ENCODE data around the gene GFOD2. TPM values are rescaled to one million over a fixed set of nuclear protein-coding genes. Genes with fewer than 3 reads are reported as not detected.

Gene GFOD2
- polyA plus RNA-seq, 1 donor: 6.4 TPM

GRCh38 chr16:67659675-67660563 is 59.2 kb downstream of the GFOD2 start, which contains the start of gene ACD:
TSS of gene ACD (minus strand) at chr16:67660260. CDS start at chr16:67660220, 40 bp downstream.
- H3K36me3 ChIP-seq (ENCODE audit: control insufficient read depth, insufficient read depth, low read length): peaks cover 19% of the 10 kb centered on the region
- peaks cover 11% of the 10 kb centered on the region for H3K27me3 ChIP-seq (ENCODE audit: control insufficient read depth, insufficient read depth, low read length)
- no peaks in the 10 kb centered on the region for H3K9me3 ChIP-seq (ENCODE audit: control insufficient read depth, low read depth, low read length)
- WGBS (ENCODE audit: insufficient coverage, low lambda C conversion rate): no CpG with 5 or more reads among the region's 83 CpGs
- H3K4me1 ChIP-seq (ENCODE audit: control insufficient read depth, insufficient read depth, low read length): peaks cover 17% of the 10 kb centered on the region
- H3K27ac ChIP-seq (ENCODE audit: low read length): peak within 1 kb of the TSS; percentile 89
- peak; percentile 89 to 91 for DNase-seq
- H3K4me3 ChIP-seq (ENCODE audit: low read length): peak within 1 kb of the TSS; percentile 93

GRCh38 chr16:67658849-67659674 is 60.1 kb downstream of the GFOD2 start:
- peak overlapping the region; percentile 93 for H3K4me3 ChIP-seq (ENCODE audit: low read length)
- H3K9me3 ChIP-seq (ENCODE audit: control insufficient read depth, low read depth, low read length): no peaks in the 10 kb centered on the region
- H3K4me1 ChIP-seq (ENCODE audit: control insufficient read depth, insufficient read depth, low read length): peaks cover 17% of the 10 kb centered on the region
- H3K27me3 ChIP-seq (ENCODE audit: control insufficient read depth, insufficient read depth, low read length): peaks cover 19% of the 10 kb centered on the region
- no CpG with 5 or more reads among the region's 21 CpGs for WGBS (ENCODE audit: insufficient coverage, low lambda C conversion rate)
- DNase-seq: no peak
- H3K36me3 ChIP-seq (ENCODE audit: control insufficient read depth, insufficient read depth, low read length): peaks cover 19% of the 10 kb centered on the region
- no peak overlapping the region for H3K27ac ChIP-seq (ENCODE audit: low read length)

GRCh38 chr16:67657751-67658518 is 61.2 kb downstream of the GFOD2 start:
- Histone ChIP-seq H3K27ac (ENCODE audit: low read length) (no peak overlapping the region), H3K4me3 (ENCODE audit: low read length) (no peak overlapping the region), H3K4me1 (ENCODE audit: control insufficient read depth, insufficient read depth, low read length) (peaks cover 24% of the 10 kb centered on the region), H3K27me3 (ENCODE audit: control insufficient read depth, insufficient read depth, low read length) (peaks cover 30% of the 10 kb centered on the region), H3K36me3 (ENCODE audit: control insufficient read depth, insufficient read depth, low read length) (peaks cover 17% of the 10 kb centered on the region), H3K9me3 (ENCODE audit: control insufficient read depth, low read depth, low read length) (no peaks in the 10 kb centered on the region)
- DNase-seq: no peak
- WGBS (ENCODE audit: insufficient coverage, low lambda C conversion rate): no CpG with 5 or more reads among the region's 18 CpGs

- Histone ChIP-seq H3K27ac (ENCODE audit: low read length) (no peak overlapping the region), H3K4me1 (ENCODE audit: control insufficient read depth, insufficient read depth, low read length) (peaks cover 24% of the 10 kb centered on the region), H3K4me3 (ENCODE audit: low read length) (no peak overlapping the region), H3K27me3 (ENCODE audit: control insufficient read depth, insufficient read depth, low read length) (peaks cover 35% of the 10 kb centered on the region), H3K36me3 (ENCODE audit: control insufficient read depth, insufficient read depth, low read length) (peaks cover 14% of the 10 kb centered on the region), H3K9me3 (ENCODE audit: control insufficient read depth, low read depth, low read length) (no peaks in the 10 kb centered on the region)
- no CpG with 5 or more reads among the region's 16 CpGs for WGBS (ENCODE audit: insufficient coverage, low lambda C conversion rate)
- DNase-seq: no peak
These were observed 62.0 kb downstream of the GFOD2 start for GRCh38 chr16:67657017-67657608.

- DNase-seq: no peak
- Histone ChIP-seq H3K27ac (ENCODE audit: low read length) (no peak overlapping the region), H3K4me3 (ENCODE audit: low read length) (no peak overlapping the region), H3K27me3 (ENCODE audit: control insufficient read depth, insufficient read depth, low read length) (peaks cover 41% of the 10 kb centered on the region), H3K4me1 (ENCODE audit: control insufficient read depth, insufficient read depth, low read length) (peaks cover 21% of the 10 kb centered on the region), H3K9me3 (ENCODE audit: control insufficient read depth, low read depth, low read length) (peaks cover 2% of the 10 kb centered on the region), H3K36me3 (ENCODE audit: control insufficient read depth, insufficient read depth, low read length) (peaks cover 14% of the 10 kb centered on the region)
- no CpG with 5 or more reads among the region's 9 CpGs for WGBS (ENCODE audit: insufficient coverage, low lambda C conversion rate)
These were observed 62.6 kb downstream of the GFOD2 start for GRCh38 chr16:67656344-67657016.

- no CpG with 5 or more reads among the region's 4 CpGs for whole genome bisulfite sequencing (ENCODE audit: insufficient coverage, low lambda C conversion rate)
- peaks cover 14% of the 10 kb centered on the region for H3K36me3 ChIP-seq (ENCODE audit: control insufficient read depth, insufficient read depth, low read length)
- peaks cover 2% of the 10 kb centered on the region for H3K9me3 ChIP-seq (ENCODE audit: control insufficient read depth, low read depth, low read length)
- H3K4me1 ChIP-seq (ENCODE audit: control insufficient read depth, insufficient read depth, low read length): peaks cover 15% of the 10 kb centered on the region
- no peak overlapping the region for H3K27ac ChIP-seq (ENCODE audit: low read length)
- no peak for DNase-seq
- peaks cover 52% of the 10 kb centered on the region for H3K27me3 ChIP-seq (ENCODE audit: control insufficient read depth, insufficient read depth, low read length)
- H3K4me3 ChIP-seq (ENCODE audit: low read length): no peak overlapping the region
These were observed 63.8 kb downstream of the GFOD2 start for GRCh38 chr16:67655363-67655762.

GRCh38 chr16:67654403-67654911 is 64.7 kb downstream of the GFOD2 start:
- Histone ChIP-seq H3K4me1 (ENCODE audit: control insufficient read depth, insufficient read depth, low read length) (peaks cover 19% of the 10 kb centered on the region), H3K36me3 (ENCODE audit: control insufficient read depth, insufficient read depth, low read length) (peaks cover 14% of the 10 kb centered on the region), H3K9me3 (ENCODE audit: control insufficient read depth, low read depth, low read length) (peaks cover 5% of the 10 kb centered on the region), H3K27me3 (ENCODE audit: control insufficient read depth, insufficient read depth, low read length) (peaks cover 61% of the 10 kb centered on the region), H3K4me3 (ENCODE audit: low read length) (no peak overlapping the region), H3K27ac (ENCODE audit: low read length) (no peak overlapping the region)
- 52% methylated on average over 3 of the region's 30 CpGs for WGBS (ENCODE audit: insufficient coverage, low lambda C conversion rate)
- DNase-seq: no peak

GRCh38 chr16:67653789-67654402 is 65.2 kb downstream of the GFOD2 start:
- no peak for DNase-seq

More at GRCh38 chr16:67653789-67654402, 65.2 kb downstream of the GFOD2 start:
- Histone ChIP-seq H3K36me3 (ENCODE audit: control insufficient read depth, insufficient read depth, low read length) (peaks cover 14% of the 10 kb centered on the region), H3K27ac (ENCODE audit: low read length) (no peak overlapping the region), H3K27me3 (ENCODE audit: control insufficient read depth, insufficient read depth, low read length) (peaks cover 67% of the 10 kb centered on the region), H3K4me1 (ENCODE audit: control insufficient read depth, insufficient read depth, low read length) (peaks cover 18% of the 10 kb centered on the region), H3K9me3 (ENCODE audit: control insufficient read depth, low read depth, low read length) (peaks cover 8% of the 10 kb centered on the region), H3K4me3 (ENCODE audit: low read length) (no peak overlapping the region)
- WGBS (ENCODE audit: insufficient coverage, low lambda C conversion rate): no CpG with 5 or more reads among the region's 25 CpGs
